ENCODE data around the gene ZNF268. TPM values are rescaled to one million over a fixed set of nuclear protein-coding genes. Genes with fewer than 3 reads are reported as not detected.

ZNF268 gene
- total and polyA plus RNA-seq, 2 of the 8 experiments (the other 6 are each of a cell fraction or from before 2014, with no cell fraction given), result 6.3 to 22.3 TPM

DNA sequence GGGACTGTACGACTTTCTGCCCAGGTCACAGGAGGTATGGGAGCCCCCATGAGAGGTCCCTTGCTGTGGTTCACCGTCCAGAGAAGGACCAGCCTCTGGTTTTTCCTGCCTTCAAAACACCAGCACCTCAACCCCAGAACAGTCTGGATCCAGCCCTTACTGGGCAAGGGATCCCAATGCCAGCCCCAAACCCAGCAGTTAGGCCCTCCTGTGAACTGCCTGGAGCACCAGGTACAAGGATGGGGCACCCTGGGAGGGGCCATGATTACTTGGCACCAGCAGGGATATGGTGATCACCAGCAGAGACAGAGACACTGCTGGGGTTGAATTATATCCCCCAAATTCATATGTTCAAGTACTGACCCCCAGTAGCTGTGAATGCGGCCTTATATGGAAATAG is 34.4 kb downstream of the ZNF268 start (continued):
- TF ChIP-seq SRF (IDR thresholded peaks at IDR 0.05; ENCODE audit: low read depth, low read length) (no peak), HDAC2 (IDR thresholded peaks at IDR 0.05; ENCODE audit: borderline replicate concordance in 1 of 2, low read depth in 2 of 2, low read length in 2 of 2) (no peak), CHD1 (IDR thresholded peaks at IDR 0.05; ENCODE audit: low read depth, low read length) (no peak), TEAD4 (IDR thresholded peaks at IDR 0.05; ENCODE audit: low read depth, low read length) (no peak)

Measured in H1 (cell line).